Skeletal muscle tissue (tissue), 4 donors: ENCODE data around the gene AKAP13. TPM values are rescaled to one million over a fixed set of nuclear protein-coding genes. Genes with fewer than 3 reads are reported as not detected.
"Not testable (repeated sequence)": the region's sequence is repeated elsewhere in the genome, so short reads cannot be mapped to it uniquely, and the experiment has no call there.

Source experiments
- H3K27ac ChIP-seq: one replicate; pipeline ENCODE4 v1.7.0; 2013; ENCODE audit warnings: mild to moderate bottlenecking, low read depth, low read length, inconsistent platforms
- H3K27me3 ChIP-seq, 3 donors: one replicate each; pipeline ENCODE4 v1.7.0; 2013; ENCODE audit warnings: low read length in 3 of 3; ENCODE audit not compliant: control insufficient read depth in 3 of 3, insufficient read depth in 3 of 3
- H3K36me3 ChIP-seq, 3 donors: one replicate each; pipeline ENCODE4 v1.7.0; 2013; ENCODE audit warnings: low read length in 3 of 3; ENCODE audit not compliant: control insufficient read depth in 3 of 3, insufficient read depth in 3 of 3
- H3K4me1 ChIP-seq, 3 donors: one replicate each; pipeline ENCODE4 v1.7.0; 2013; ENCODE audit warnings: low read length in 3 of 3, mild to moderate bottlenecking in 3 of 3; ENCODE audit not compliant: control insufficient read depth in 3 of 3, insufficient read depth in 3 of 3
- H3K4me3 ChIP-seq, 3 donors: one replicate each; pipeline ENCODE4 v1.7.0; 2013; ENCODE audit warnings: low read length in 3 of 3
- H3K9ac ChIP-seq, 3 donors: one replicate each; pipeline ENCODE4 v1.7.0; 2013; ENCODE audit warnings: low read length in 3 of 3, mild to moderate bottlenecking in 3 of 3, moderate library complexity in 2 of 3, low read depth in 1 of 3
- H3K9me3 ChIP-seq, 3 donors: one replicate each; pipeline ENCODE4 v1.7.0; 2013; ENCODE audit warnings: low read length in 3 of 3; ENCODE audit not compliant: control insufficient read depth in 3 of 3
- total RNA-seq: library from RNA; depleted of rRNA; stranded (reverse); fragments of >200 nt; gene quantifications from one replicate; pipeline ENCODE4 v1.2.3, GENCODE V29; 2014
- donor health status: Osteomylitis.

The AKAP13 gene
- total RNA-seq, 1 donor from 2014 or later: 129 TPM

GRCh38 chr15:85518979-85519761, 138.8 kb downstream of the AKAP13 start:
- Histone ChIP-seq H3K36me3 (peaks cover 0 to 2% (median 0%) of the 10 kb centered on the region in 3 donors), H3K9me3 (no peaks in the 10 kb centered on the region), H3K4me1 (peaks cover 0 to 3% (median 0%) of the 10 kb centered on the region in 3 donors), H3K4me3 (no peak overlapping the region), H3K27ac (no peak overlapping the region), H3K27me3 (no peaks in the 10 kb centered on the region), H3K9ac (no peak overlapping the region)

- Histone ChIP-seq H3K4me1 (no peaks in the 10 kb centered on the region), H3K27ac (no peak overlapping the region), H3K9ac (no peak overlapping the region), H3K9me3 (no peaks in the 10 kb centered on the region), H3K4me3 (no peak overlapping the region), H3K36me3 (peaks cover 0 to 2% (median 0%) of the 10 kb centered on the region in 3 donors), H3K27me3 (no peaks in the 10 kb centered on the region)
Observed at GRCh38 chr15:85520650-85521049, 140.2 kb downstream of the AKAP13 start.

GRCh38 chr15:85523530-85523929, 143.1 kb downstream of the AKAP13 start:
- Histone ChIP-seq H3K4me3 (no peak overlapping the region), H3K36me3 (peaks cover 0 to 2% (median 0%) of the 10 kb centered on the region in 3 donors), H3K27me3 (no peaks in the 10 kb centered on the region), H3K9me3 (no peaks in the 10 kb centered on the region), H3K4me1 (peaks cover 0 to 5% (median 4%) of the 10 kb centered on the region in 3 donors), H3K27ac (no peak overlapping the region), H3K9ac (no peak overlapping the region)

GRCh38 chr15:85525755-85526154, 145.4 kb downstream of the AKAP13 start:
- H3K9ac ChIP-seq: no peak overlapping the region
- no peak overlapping the region for H3K4me3 ChIP-seq
- peaks cover 0 to 7% (median 4%) of the 10 kb centered on the region in 3 donors for H3K4me1 ChIP-seq
- no peak overlapping the region for H3K27ac ChIP-seq
- H3K36me3 ChIP-seq: peaks cover 0 to 2% (median 0%) of the 10 kb centered on the region in 3 donors
- H3K27me3 ChIP-seq: no peaks in the 10 kb centered on the region
- no peaks in the 10 kb centered on the region for H3K9me3 ChIP-seq

GRCh38 chr15:85527895-85528294, 147.5 kb downstream of the AKAP13 start:
- H3K4me1 ChIP-seq: peaks cover 0 to 7% (median 6%) of the 10 kb centered on the region in 3 donors
- no peaks in the 10 kb centered on the region for H3K27me3 ChIP-seq
- peak overlapping the region; percentile 36 for H3K27ac ChIP-seq
- H3K4me3 ChIP-seq: no peak overlapping the region
- no peak overlapping the region for H3K9ac ChIP-seq
- no peaks in the 10 kb centered on the region for H3K9me3 ChIP-seq
- no peaks in the 10 kb centered on the region for H3K36me3 ChIP-seq

- Histone ChIP-seq H3K27me3 (no peaks in the 10 kb centered on the region), H3K4me3 (no peak overlapping the region), H3K27ac (no peak overlapping the region), H3K9me3 (no peaks in the 10 kb centered on the region), H3K4me1 (peaks cover 0 to 7% (median 6%) of the 10 kb centered on the region in 3 donors), H3K36me3 (peaks cover 0 to 5% (median 0%) of the 10 kb centered on the region in 3 donors), H3K9ac (no peak overlapping the region)
Observed at GRCh38 chr15:85530079-85530478, 149.7 kb downstream of the AKAP13 start.

GRCh38 chr15:85531083-85531482, 150.7 kb downstream of the AKAP13 start:
- Histone ChIP-seq H3K4me3 (no peak overlapping the region), H3K27me3 (no peaks in the 10 kb centered on the region), H3K4me1 (peaks cover 0 to 7% (median 6%) of the 10 kb centered on the region in 3 donors), H3K9me3 (no peaks in the 10 kb centered on the region), H3K36me3 (peaks cover 0 to 5% (median 0%) of the 10 kb centered on the region in 3 donors), H3K9ac (no peak overlapping the region), H3K27ac (no peak overlapping the region)

GRCh38 chr15:85532689-85533088, 152.3 kb downstream of the AKAP13 start:
- H3K4me1 ChIP-seq: peaks cover 0 to 7% (median 2%) of the 10 kb centered on the region in 3 donors
- no peak overlapping the region for H3K9ac ChIP-seq
- H3K36me3 ChIP-seq: peaks cover 0 to 5% (median 0%) of the 10 kb centered on the region in 3 donors
- no peak overlapping the region for H3K27ac ChIP-seq
- H3K27me3 ChIP-seq: no peaks in the 10 kb centered on the region
- no peak overlapping the region for H3K4me3 ChIP-seq
- no peaks in the 10 kb centered on the region for H3K9me3 ChIP-seq

- no peak overlapping the region for H3K9ac ChIP-seq
- no peak overlapping the region for H3K4me3 ChIP-seq
- H3K4me1 ChIP-seq: peaks cover 0 to 2% (median 0%) of the 10 kb centered on the region in 3 donors
- no peaks in the 10 kb centered on the region for H3K27me3 ChIP-seq
- peaks cover 0 to 5% (median 0%) of the 10 kb centered on the region in 3 donors for H3K36me3 ChIP-seq
- no peaks in the 10 kb centered on the region for H3K9me3 ChIP-seq
- H3K27ac ChIP-seq: no peak overlapping the region
Observed at GRCh38 chr15:85534031-85534430, 153.6 kb downstream of the AKAP13 start.

GRCh38 chr15:85535533-85536330, 155.3 kb downstream of the AKAP13 start:
- H3K27me3 ChIP-seq, H3K27ac ChIP-seq, H3K36me3 ChIP-seq, H3K4me1 ChIP-seq, H3K9me3 ChIP-seq, H3K9ac ChIP-seq, H3K4me3 ChIP-seq: not testable (repeated sequence)
